GM19463 (cell line): ENCODE results near the gene SEM1.
A peak's percentile ranks its signal among the peaks of the same experiment; 100 is the strongest.
"Not testable (repeated sequence)": the region's sequence is repeated elsewhere in the genome, so short reads cannot be mapped to it uniquely, and the experiment has no call there.

Source experiments
- ATAC-seq: cut with Tn5 transposase; IDR thresholded peaks from one replicate; pipeline ENCODE4 v1.9.1; 2021; ENCODE audit warnings: mild to moderate bottlenecking, moderate library complexity; ENCODE audit not compliant: unreplicated experiment

SEM1 gene

DNA sequence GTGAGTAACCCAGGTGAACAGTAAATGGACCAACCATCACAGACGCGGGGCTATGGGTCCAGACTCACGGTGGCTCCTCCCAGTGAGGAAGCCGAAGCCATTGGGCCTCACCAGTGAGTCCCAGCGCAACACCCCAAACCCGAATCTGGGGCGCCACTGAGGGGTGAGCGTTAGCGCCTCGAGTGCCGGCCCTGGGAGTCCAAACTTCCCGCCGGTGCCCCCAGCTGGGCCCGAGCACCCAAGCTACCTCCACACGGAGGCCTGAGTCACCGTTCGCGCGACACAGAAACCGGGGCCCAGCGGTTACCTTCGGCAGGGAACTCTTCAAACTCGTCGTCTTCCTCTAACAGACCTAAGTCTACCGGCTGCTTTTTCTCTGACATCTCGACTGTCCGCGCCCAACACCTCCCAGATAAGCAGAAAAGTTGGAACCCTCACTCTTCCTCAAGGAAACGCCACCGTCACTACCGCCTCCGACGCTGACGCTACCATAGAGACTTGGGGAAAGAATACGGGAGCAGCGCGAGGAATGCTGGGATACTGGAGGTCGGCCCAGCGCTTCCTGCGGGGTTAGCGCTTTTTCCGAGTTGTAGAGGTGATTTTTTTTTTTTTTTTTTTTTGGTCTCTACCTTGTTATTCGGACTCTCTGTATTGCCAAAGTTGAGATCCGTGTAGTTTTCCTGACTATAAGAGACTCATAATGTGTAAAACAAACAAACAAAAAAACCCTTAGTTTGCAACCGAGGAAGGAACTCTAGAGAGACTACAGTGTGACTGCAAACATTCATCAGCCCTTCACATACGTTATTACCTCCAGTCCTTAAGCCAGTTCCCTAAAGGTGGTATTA lies at the start of gene SEM1:
Gene SEM1 (minus strand): TSS at position 466 of the 848 bp plus-strand sequence. CDS start 83 bp downstream, at position 383.
- peak; percentile 85 for ATAC-seq

- ATAC-seq, result not testable (repeated sequence)
Observed at GRCh38 chr7:96757880-96758279, 48.2 kb upstream of the SEM1 start.

GRCh38 chr7:96747418-96747940 lies 37.8 kb upstream of the SEM1 start:
- no peak for ATAC-seq

GRCh38 chr7:96740130-96740529 lies 30.5 kb upstream of the SEM1 start:
- ATAC-seq, result no peak

GRCh38 chr7:96739609-96740008 lies 30.0 kb upstream of the SEM1 start:
- no peak for ATAC-seq

DNA sequence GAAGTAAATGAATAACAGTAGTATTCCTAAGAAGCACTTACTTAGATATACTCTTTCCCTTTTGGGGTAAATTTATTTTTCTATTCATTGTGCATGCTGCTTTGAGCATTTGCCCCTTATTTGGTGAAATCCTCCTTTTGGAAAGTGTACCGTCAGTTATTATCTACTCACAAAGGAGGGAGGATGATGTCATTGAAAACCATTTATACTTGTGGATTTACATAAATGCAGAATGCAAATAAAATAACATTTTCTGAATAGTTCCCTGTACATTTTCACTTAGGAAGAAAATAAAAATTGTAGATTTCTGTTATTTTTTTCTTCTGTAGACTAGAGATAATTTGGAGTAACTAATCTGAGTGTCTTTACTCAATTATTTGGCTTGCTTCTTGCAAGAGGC lies 29.5 kb upstream of the SEM1 start:
- ATAC-seq, result no peak

GRCh38 chr7:96738705-96739104 lies 29.1 kb upstream of the SEM1 start:
- ATAC-seq, result no peak

GRCh38 chr7:96737545-96738050 lies 28.0 kb upstream of the SEM1 start:
- ATAC-seq, result no peak

DNA sequence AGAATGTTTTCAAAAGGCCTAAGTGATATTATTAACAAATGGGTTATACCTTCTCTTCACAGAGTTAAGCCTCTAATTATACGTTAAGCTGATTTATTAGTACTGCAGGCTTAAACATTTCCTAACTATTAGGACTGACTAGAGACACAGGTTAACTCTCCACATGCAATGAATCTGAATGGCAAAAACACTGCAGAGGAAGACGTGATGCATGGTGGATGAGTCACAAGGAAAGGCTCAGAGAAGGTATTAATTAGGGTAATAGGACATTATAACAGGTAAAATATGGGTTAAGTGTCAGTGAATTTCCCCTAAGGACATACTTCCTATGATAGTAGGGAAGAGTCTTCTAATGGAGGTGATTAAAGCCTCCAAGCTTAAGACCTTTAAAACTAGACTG lies 24.7 kb upstream of the SEM1 start:
- no peak for ATAC-seq

DNA sequence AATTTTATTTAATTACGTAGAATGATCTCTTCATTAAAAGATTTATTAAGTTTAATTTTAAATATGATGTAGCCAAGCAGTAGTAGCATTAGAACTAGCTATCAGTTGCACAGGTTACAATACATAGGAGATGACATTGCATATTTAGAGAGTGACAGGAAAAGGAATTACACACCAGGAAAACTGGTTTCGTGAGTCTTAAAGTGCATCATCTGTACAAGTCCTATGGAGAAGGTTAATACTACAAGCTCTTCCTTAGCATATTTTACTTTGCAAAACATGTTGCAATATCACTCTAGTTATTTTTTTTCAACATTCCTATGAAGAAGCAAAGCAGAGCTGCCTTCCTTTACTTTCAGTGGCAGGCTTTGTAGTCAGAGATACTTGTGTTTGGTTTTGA lies 20.2 kb upstream of the SEM1 start:
- no peak for ATAC-seq

GRCh38 chr7:96728139-96728538 lies 18.5 kb upstream of the SEM1 start:
- ATAC-seq, result no peak

DNA sequence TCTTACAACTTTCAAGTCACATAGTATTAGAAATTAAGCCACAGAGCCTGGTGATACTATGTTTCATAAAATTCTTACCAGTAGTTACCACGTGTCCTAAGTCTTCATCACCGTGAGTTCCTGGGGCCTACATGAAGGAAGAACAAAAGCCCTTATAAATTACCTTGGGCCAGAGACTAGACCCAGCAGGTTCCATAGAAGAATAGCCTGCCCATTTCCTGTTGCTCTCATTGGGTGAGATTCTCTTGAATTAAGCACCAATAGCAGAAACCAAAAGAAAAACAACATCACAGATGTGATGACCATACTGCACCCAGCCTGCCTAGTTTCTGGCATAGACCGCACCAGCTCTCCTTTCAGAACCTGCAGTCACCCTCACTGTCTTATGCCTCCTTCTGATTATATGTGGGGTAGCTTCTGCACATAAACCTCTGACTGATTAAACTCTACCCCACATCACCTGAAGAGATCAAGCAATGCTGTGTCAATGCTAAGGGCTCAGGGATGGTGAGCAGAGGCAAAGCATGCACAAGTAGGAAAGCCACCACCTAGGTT lies 18.0 kb upstream of the SEM1 start:
- ATAC-seq, result no peak

DNA sequence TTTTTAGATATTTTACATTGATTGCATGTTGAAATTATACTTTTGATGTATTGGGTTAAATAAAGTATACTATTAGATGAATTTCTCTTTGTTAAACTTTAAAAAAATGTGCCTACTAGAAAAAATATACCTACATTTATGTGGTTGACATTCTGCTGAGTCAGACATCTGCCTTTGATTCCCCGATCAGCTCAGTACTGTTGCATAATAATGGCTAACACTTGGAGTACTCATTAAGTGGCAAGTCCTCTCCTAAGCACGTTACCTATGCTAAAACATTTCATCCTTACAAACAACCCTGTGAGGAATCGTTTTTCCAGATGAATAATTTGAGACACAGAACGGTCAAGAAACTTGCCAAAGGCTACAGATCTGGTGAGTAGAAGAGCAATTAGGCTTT lies 14.0 kb upstream of the SEM1 start:
- ATAC-seq, result no peak

- ATAC-seq, result not testable (repeated sequence)
Observed at GRCh38 chr7:96722928-96723327, 13.3 kb upstream of the SEM1 start.

DNA sequence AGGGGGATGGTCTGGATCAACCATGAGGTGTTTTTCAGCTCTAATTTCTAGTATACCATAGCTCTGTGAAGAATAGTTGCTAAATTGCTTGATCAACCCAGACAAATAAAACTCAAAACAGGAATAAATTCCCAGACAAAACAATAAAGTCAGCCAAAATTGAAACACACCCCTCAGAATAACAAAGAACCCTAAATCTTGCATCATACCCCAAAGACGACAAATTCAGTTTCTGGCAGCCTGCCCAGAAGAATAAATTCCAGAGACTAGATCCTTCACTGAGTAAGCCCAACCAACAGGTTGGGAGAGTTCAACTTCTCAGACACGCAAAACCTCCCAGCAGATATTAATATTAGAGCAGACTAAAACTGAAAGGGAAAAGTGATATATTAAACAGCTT lies 11.2 kb upstream of the SEM1 start:
- ATAC-seq, result no peak

GRCh38 chr7:96719164-96719563 lies 9.5 kb upstream of the SEM1 start:
- no peak for ATAC-seq

- ATAC-seq, result no peak
Observed at GRCh38 chr7:96718107-96719003, 8.7 kb upstream of the SEM1 start.

GRCh38 chr7:96713037-96713436 lies 3.4 kb upstream of the SEM1 start:
- ATAC-seq, result no peak

DNA sequence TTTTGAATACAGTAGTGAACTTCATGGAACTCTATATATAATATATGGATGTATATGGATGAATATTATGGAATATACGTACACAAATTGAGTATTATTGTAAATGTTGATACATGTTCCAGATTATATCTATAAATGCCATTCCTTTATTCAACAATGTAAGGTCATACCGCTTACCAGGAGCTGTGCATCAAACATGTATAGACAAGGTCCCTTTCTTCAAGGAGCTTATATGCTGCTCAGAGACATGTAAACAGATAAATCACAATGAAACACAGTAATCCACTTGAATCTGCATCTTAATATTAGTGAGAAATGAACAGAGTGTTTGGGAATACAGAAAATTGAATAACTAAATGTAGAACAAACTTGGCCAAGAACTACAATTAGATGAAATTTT lies 898 bp upstream of the SEM1 start:
- ATAC-seq, result no peak

- peak; percentile 5 for ATAC-seq
Observed at GRCh38 chr7:96708872-96709271, 774 bp downstream of the SEM1 start.
